Brain microvascular endothelial cell (primary cell): Measurements from ENCODE around the gene MBTPS1.

ENCODE experiments used
- DNase-seq: peaks from one replicate; pipeline ENCODE4 v3.0.0-alpha.2; 2020
- H3K27ac ChIP-seq: fragments of 250-450 bp; sonication (Bioruptor Pico); 2 replicates; pipeline ENCODE4 v1.5.1; 2020; ENCODE audit warnings: mild to moderate bottlenecking, moderate library complexity
- H3K27me3 ChIP-seq: fragments of 250-450 bp; sonication (Bioruptor Pico); replicated peaks from 2 replicates; pipeline ENCODE4 v1.5.1; 2020; ENCODE audit warnings: mild to moderate bottlenecking
- H3K36me3 ChIP-seq: fragments of 250-450 bp; sonication (Bioruptor Pico); replicated peaks from 2 replicates; pipeline ENCODE4 v1.5.1; 2020; ENCODE audit warnings: mild to moderate bottlenecking
- H3K4me3 ChIP-seq: 2 replicates; pipeline ENCODE4 v1.5.1; 2011; ENCODE audit warnings: low read depth, mild to moderate bottlenecking, control low read depth, low read length, moderate library complexity
- in situ Hi-C: cut with HindIII; loops from 2 replicates; pipeline ENCODE4 v1.10.0; 2017; ENCODE audit warnings: low sequenced_read_pairs, low pct_ligation_motif_present
- TF ChIP-seq, protein P1 (sequence below): IDR thresholded peaks from 2 replicates; pipeline ENCODE4 v1.5.1; 2011; ENCODE audit warnings: low read depth, mild to moderate bottlenecking, moderate library complexity, low read length, control low read depth, inconsistent platforms; ENCODE audit errors: missing control alignments

Gene MBTPS1

DNA sequence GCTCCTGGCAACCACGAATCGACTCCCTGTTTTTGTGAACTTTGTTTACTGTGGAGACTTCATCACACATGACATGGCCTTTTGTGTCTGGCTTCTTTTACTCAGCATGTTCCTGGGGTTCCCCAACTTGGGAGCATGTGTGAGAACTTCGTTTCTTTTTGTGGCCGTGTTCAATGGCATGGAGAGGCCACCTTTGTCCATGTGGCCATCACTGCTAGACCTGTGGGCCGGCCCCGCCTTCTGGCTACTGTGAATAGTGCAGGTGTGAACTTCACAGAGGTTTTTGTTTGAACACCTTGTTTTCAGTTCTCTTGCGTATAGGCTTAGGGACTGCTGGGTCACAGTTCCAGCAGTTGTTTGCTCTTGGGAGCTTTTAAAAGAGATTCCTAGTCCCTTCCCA, 68.5 kb downstream of the MBTPS1 start:
- Histone ChIP-seq H3K27ac (no peak overlapping the region), H3K4me3 (no peak overlapping the region), H3K27me3 (peaks cover 7% of the 10 kb centered on the region), H3K36me3 (peaks cover 4% of the 10 kb centered on the region)
- in situ Hi-C loops: no loop called here
- DNase-seq: no peak
- TF ChIP-seq, protein P1, sequence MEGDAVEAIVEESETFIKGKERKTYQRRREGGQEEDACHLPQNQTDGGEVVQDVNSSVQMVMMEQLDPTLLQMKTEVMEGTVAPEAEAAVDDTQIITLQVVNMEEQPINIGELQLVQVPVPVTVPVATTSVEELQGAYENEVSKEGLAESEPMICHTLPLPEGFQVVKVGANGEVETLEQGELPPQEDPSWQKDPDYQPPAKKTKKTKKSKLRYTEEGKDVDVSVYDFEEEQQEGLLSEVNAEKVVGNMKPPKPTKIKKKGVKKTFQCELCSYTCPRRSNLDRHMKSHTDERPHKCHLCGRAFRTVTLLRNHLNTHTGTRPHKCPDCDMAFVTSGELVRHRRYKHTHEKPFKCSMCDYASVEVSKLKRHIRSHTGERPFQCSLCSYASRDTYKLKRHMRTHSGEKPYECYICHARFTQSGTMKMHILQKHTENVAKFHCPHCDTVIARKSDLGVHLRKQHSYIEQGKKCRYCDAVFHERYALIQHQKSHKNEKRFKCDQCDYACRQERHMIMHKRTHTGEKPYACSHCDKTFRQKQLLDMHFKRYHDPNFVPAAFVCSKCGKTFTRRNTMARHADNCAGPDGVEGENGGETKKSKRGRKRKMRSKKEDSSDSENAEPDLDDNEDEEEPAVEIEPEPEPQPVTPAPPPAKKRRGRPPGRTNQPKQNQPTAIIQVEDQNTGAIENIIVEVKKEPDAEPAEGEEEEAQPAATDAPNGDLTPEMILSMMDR: peak; percentile 30

DNA sequence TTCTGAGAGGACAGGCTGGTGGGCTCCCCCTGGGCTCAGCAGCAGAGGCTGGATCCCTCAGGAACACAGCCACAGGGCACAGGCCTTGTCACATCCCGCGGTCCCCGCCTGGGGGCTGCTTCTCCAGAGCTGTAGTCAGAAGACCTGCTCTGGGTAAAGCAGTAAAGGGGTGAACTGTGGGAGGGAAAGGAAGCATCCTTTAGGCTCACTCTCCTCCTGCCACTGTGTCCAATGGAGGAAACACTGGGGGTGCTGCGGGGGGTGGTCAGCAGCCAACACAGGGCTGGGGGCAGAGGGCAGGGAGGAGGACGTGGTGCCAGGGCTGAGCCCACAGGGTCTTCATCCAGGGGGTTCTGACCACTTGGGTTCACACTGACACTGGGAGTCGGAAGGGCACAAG, 69.1 kb downstream of the MBTPS1 start:
- DNase-seq: no peak
- Histone ChIP-seq H3K4me3 (no peak overlapping the region), H3K36me3 (peaks cover 3% of the 10 kb centered on the region), H3K27me3 (peaks cover 10% of the 10 kb centered on the region), H3K27ac (no peak overlapping the region)
- in situ Hi-C loops: no loop called here
- TF ChIP-seq, protein P1: no peak

DNA sequence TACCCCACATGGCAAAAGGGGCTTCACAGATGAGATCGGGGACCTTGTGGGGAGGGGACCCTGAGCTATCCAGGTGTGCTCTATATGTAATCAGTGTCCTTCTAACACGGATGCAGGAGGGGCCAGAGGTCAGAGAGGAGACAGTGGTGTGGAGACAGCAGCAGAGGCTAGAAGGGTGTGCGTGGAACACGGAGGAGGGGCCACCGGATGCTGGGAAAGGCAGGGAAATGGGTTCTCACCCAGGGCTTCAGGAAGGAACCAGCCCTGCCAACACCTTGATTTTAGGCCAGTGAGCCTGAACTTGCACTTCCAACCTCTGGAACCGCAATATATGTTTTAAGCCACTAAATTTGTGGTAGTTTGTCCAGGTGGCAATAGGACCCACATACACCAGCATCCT, 69.5 kb downstream of the MBTPS1 start:
- in situ Hi-C loops: no loop called here
- DNase-seq: no peak
- H3K36me3 ChIP-seq: peaks cover 2% of the 10 kb centered on the region
- no peak overlapping the region for H3K4me3 ChIP-seq
- H3K27ac ChIP-seq: no peak overlapping the region
- peaks cover 10% of the 10 kb centered on the region for H3K27me3 ChIP-seq
- TF ChIP-seq, protein P1: no peak

DNA sequence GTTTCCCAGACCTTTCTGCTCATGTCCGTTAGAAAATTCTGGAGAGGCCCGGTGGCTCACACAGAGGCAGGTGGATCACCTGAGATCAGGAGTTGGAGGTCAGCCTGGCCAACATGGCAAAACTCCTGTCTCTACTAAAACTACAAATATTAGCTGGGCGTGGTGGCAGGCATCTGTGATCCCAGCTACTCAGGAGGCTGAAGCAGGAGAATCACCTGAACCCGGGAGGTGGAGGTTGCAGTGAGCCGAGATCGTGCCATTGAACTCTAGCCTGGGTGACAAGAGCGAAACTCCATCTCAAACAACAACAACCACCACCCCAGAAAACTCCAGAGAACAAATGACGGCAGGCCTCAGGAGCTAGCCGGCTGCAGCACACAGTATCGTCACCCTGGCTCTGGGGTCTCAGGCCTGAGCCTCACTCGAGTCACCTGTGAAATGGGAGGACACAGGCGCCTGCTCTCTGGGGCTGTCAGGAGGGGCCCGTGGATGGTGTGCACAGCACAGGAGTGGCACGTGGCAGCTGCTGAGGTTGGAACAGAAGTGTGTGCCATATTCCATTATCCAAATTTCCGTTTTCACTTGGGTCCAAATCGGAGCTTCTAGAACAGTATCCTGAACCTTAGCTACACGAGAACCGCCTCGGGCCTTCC, 70.8 kb downstream of the MBTPS1 start:
- TF ChIP-seq, protein P1: no peak
- peaks cover 16% of the 10 kb centered on the region for H3K27me3 ChIP-seq
- no peak overlapping the region for H3K4me3 ChIP-seq
- DNase-seq: no peak
- in situ Hi-C loops: no loop called here
- H3K27ac ChIP-seq: no peak overlapping the region
- no peaks in the 10 kb centered on the region for H3K36me3 ChIP-seq

DNA sequence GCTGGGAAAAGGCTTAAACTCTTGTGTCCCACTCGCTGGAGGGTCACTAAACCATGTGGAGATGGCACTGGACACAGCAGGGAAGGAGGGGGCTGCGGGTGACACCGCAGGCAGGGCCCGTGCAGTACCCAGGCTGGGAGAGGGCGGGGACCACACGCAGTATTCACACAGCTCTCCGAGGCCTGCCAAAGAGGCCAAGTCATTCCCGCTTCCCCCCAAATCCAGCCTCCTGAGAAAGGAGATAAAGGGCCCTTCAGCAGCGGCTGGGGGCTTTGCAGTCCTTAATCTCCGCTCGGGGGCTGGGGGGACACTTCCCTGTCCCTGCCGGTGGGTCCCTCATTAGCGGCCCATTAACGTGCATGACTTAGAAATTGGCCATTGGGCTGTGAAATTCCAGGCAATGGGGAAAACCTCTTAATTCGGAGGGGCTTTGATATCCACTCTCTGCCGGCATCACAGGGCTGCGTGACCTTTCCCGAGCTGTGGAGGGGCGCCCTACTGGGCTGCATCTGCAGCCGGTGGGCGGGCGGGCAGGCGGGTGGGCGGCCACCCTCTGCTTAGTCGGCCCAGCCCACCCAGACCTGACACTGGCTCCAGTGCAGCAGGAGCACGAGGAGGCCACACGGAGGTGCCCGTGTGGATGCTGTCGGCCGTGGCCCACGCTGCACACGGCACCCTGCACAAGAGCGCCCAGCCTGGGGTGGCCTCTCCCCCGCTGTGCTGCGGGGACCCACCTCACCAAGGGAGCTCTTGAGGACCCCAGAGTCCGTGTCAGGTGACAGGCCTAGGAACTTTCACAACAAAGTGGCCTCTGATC, 71.5 kb downstream of the MBTPS1 start:
- no peaks in the 10 kb centered on the region for H3K36me3 ChIP-seq
- TF ChIP-seq, protein P1: no peak
- in situ Hi-C loops: no loop called here

More for the DNA sequence above, 71.5 kb downstream of the MBTPS1 start:
- peaks cover 23% of the 10 kb centered on the region for H3K27me3 ChIP-seq
- no peak for DNase-seq
- H3K27ac ChIP-seq: no peak overlapping the region
- no peak overlapping the region for H3K4me3 ChIP-seq
